HG03097 (cell line): ENCODE results near the gene MASP1.
"Not testable (repeated sequence)": the region's sequence is repeated elsewhere in the genome, so short reads cannot be mapped to it uniquely, and the experiment has no call there.

Experiments used
- ATAC-seq: cut with Tn5 transposase; IDR thresholded peaks from one replicate; pipeline ENCODE4 v1.9.1; 2021; ENCODE audit not compliant: unreplicated experiment, low FRiP score

Gene MASP1

GRCh38 chr3:187236962-187237361, 54.6 kb downstream of the MASP1 start:
- no peak for ATAC-seq

- ATAC-seq, result no peak
These were observed 61.5 kb downstream of the MASP1 start for GRCh38 chr3:187230011-187230410.

- no peak for ATAC-seq
These were observed 62.8 kb downstream of the MASP1 start for GRCh38 chr3:187228740-187229139.

- ATAC-seq, result no peak
These were observed 63.8 kb downstream of the MASP1 start for GRCh38 chr3:187227658-187228258.

- ATAC-seq, result no peak
These were observed 67.7 kb downstream of the MASP1 start for GRCh38 chr3:187223799-187224198.

- ATAC-seq, result no peak
These were observed 68.7 kb downstream of the MASP1 start for GRCh38 chr3:187222801-187223200.

GRCh38 chr3:187215460-187215859, 76.1 kb downstream of the MASP1 start:
- no peak for ATAC-seq

GRCh38 chr3:187213616-187214015, 77.9 kb downstream of the MASP1 start:
- no peak for ATAC-seq

GRCh38 chr3:187212705-187213104, 78.8 kb downstream of the MASP1 start:
- ATAC-seq, result no peak

GRCh38 chr3:187212196-187212545, 79.4 kb downstream of the MASP1 start:
- ATAC-seq, result no peak

GRCh38 chr3:187211532-187212195, 79.9 kb downstream of the MASP1 start:
- no peak for ATAC-seq

- peak; percentile 98 for ATAC-seq
These were observed 80.8 kb downstream of the MASP1 start for GRCh38 chr3:187210545-187211327.

GRCh38 chr3:187210091-187210490, 81.4 kb downstream of the MASP1 start:
- ATAC-seq, result no peak

- ATAC-seq, result no peak
These were observed 82.0 kb downstream of the MASP1 start for GRCh38 chr3:187209491-187209890.

- no peak for ATAC-seq
These were observed 83.4 kb downstream of the MASP1 start for GRCh38 chr3:187208159-187208558.

- no peak for ATAC-seq
These were observed 83.9 kb downstream of the MASP1 start for GRCh38 chr3:187207624-187208023.

- ATAC-seq, result no peak
These were observed 84.5 kb downstream of the MASP1 start for GRCh38 chr3:187207062-187207461.

- no peak for ATAC-seq
These were observed 85.9 kb downstream of the MASP1 start for GRCh38 chr3:187205683-187206082.

- not testable (repeated sequence) for ATAC-seq
These were observed 92.0 kb downstream of the MASP1 start for GRCh38 chr3:187199463-187200050.

- ATAC-seq, result no peak
These were observed 93.0 kb downstream of the MASP1 start for GRCh38 chr3:187198490-187198889.

GRCh38 chr3:187197335-187197649, 94.2 kb downstream of the MASP1 start, which contains the start of gene RTP1:
Gene RTP1 (plus strand): TSS chr3:187197486. CDS start chr3:187197516, 30 bp downstream.
- no peak for ATAC-seq
